MCF 10A (cell line): Measurements from ENCODE around the gene HS2ST1. TPM values are rescaled to one million over a fixed set of nuclear protein-coding genes. Genes with fewer than 3 reads are reported as not detected.
"Not testable (repeated sequence)": the region's sequence is repeated elsewhere in the genome, so short reads cannot be mapped to it uniquely, and the experiment has no call there.

Source experiments
- BruUV-seq: library from RNA; stranded (reverse); fragments of 400-500 nt; replicated peaks from 2 replicates; lab custom pipeline; 2021; lab: Mats Ljungman, UMichigan
- CTCF ChIA-PET: fragments of 300-600 bp; sonication (Branson Sonifier 250); formaldehyde crosslinking; extraction: SDS; loops from one replicate; lab custom pipeline; 2021; ENCODE audit warnings: antibody characterized with exemption, inconsistent platforms; lab: Yijun Ruan, JAX
- POLR2A ChIA-PET: fragments of 300-600, 350-650 bp; sonication (Branson Sonifier 250); formaldehyde crosslinking; extraction: SDS; loops from one replicate; lab custom pipeline; 2020; ENCODE audit warnings: antibody characterized with exemption, inconsistent platforms; lab: Yijun Ruan, JAX
- DNase-seq: peaks from one replicate; pipeline ENCODE4 v3.0.0-alpha.2; 2018; ENCODE audit not compliant: unreplicated experiment
- H3K27ac Mint-ChIP-seq: one replicate; pipeline ENCODE4 v1.8.0; 2022; ENCODE audit warnings: mild to moderate bottlenecking, low read depth, mixed read lengths; ENCODE audit not compliant: unreplicated experiment
- H3K27me3 Mint-ChIP-seq: one replicate; pipeline ENCODE4 v1.8.0; 2022; ENCODE audit warnings: mixed read lengths; ENCODE audit not compliant: insufficient read depth, unreplicated experiment
- H3K36me3 Mint-ChIP-seq: one replicate; pipeline ENCODE4 v1.8.0; 2022; ENCODE audit warnings: mild to moderate bottlenecking, moderate library complexity, mixed read lengths; ENCODE audit not compliant: insufficient read depth, unreplicated experiment
- H3K4me1 Mint-ChIP-seq: one replicate; pipeline ENCODE4 v1.8.0; 2022; ENCODE audit warnings: mixed read lengths; ENCODE audit not compliant: insufficient read depth, unreplicated experiment
- H3K4me3 Mint-ChIP-seq: one replicate; pipeline ENCODE4 v1.8.0; 2022; ENCODE audit warnings: mild to moderate bottlenecking, moderate library complexity, mixed read lengths; ENCODE audit not compliant: unreplicated experiment
- H3K9me3 Mint-ChIP-seq: one replicate; pipeline ENCODE4 v1.8.0; 2022; ENCODE audit warnings: mixed read lengths; ENCODE audit not compliant: unreplicated experiment
- CTCF ChIP-seq: fragments of 200-600 bp; IDR thresholded peaks from one replicate; pipeline ENCODE4 v1.8.0; 2022; ENCODE audit warnings: antibody characterized with exemption, mild to moderate bottlenecking; ENCODE audit not compliant: unreplicated experiment
- intact Hi-C: fragments of 100-400 bp; cut with micrococcal nuclease; formaldehyde crosslinking; loops from 2 replicates; pipeline ENCODE4 v1.14.1; 2022
- total RNA-seq: library from RNA; stranded (reverse); gene quantifications from 2 replicates; pipeline ENCODE4 v1.2.3, GENCODE V29; 2022

Gene HS2ST1
- total RNA-seq, 1 experiment from 2014 or later = 20.4 TPM

- no peak for DNase-seq
- BruUV-seq = no TSS peak
- peaks cover 9% of the 10 kb centered on the region for H3K9me3 Mint-ChIP-seq
- H3K36me3 Mint-ChIP-seq = peaks cover 7% of the 10 kb centered on the region
- no peak overlapping the region for H3K4me3 Mint-ChIP-seq
- no peak overlapping the region for H3K27ac Mint-ChIP-seq
- no peaks in the 10 kb centered on the region for H3K27me3 Mint-ChIP-seq
- POLR2A ChIA-PET = no interaction called here
- H3K4me1 Mint-ChIP-seq = peaks cover 14% of the 10 kb centered on the region
- intact Hi-C loops = no loop called here
- no peak for TF ChIP-seq CTCF
- CTCF ChIA-PET = no interaction called here
Measured at GRCh38 chr1:87062687-87063086, 148.3 kb downstream of the HS2ST1 start.

GRCh38 chr1:87064309-87064708 lies 149.9 kb downstream of the HS2ST1 start:
- BruUV-seq = no TSS peak
- H3K4me1 Mint-ChIP-seq = peaks cover 14% of the 10 kb centered on the region
- intact Hi-C loops = no loop called here
- H3K27me3 Mint-ChIP-seq = no peaks in the 10 kb centered on the region
- peaks cover 7% of the 10 kb centered on the region for H3K36me3 Mint-ChIP-seq
- H3K27ac Mint-ChIP-seq = no peak overlapping the region
- ChIA-PET CTCF (interaction anchor here (1.4 kb wide), 1 partner anchor 20 kb away, joined by 3 read pairs; no protein-coding TSS in a partner anchor), POLR2A (no interaction called here)
- peaks cover 9% of the 10 kb centered on the region for H3K9me3 Mint-ChIP-seq
- H3K4me3 Mint-ChIP-seq = no peak overlapping the region
- no peak for DNase-seq
- TF ChIP-seq CTCF = no peak

GRCh38 chr1:87064986-87065385 lies 150.6 kb downstream of the HS2ST1 start:
- BruUV-seq = no TSS peak
- TF ChIP-seq CTCF = no peak
- Mint-ChIP-seq H3K36me3 (peaks cover 7% of the 10 kb centered on the region), H3K9me3 (peaks cover 9% of the 10 kb centered on the region), H3K27me3 (no peaks in the 10 kb centered on the region), H3K4me3 (no peak overlapping the region), H3K27ac (no peak overlapping the region), H3K4me1 (peaks cover 14% of the 10 kb centered on the region)
- intact Hi-C loops = no loop called here
- no peak for DNase-seq
- POLR2A ChIA-PET = no interaction called here
- CTCF ChIA-PET = interaction anchor here (1.4 kb wide), 1 partner anchor 19 kb away, joined by 3 read pairs; no protein-coding TSS in a partner anchor

- ChIA-PET CTCF (interaction anchor here (0.6 to 1.2 kb wide), 3 partner anchors 9 to 17 kb away, joined by 3 to 4 read pairs (median 3); no protein-coding TSS in a partner anchor), POLR2A (interaction anchor here (1.0 kb wide), 1 partner anchor 176 kb away, joined by 3 read pairs; no protein-coding TSS in a partner anchor)
- intact Hi-C loops, H3K27ac Mint-ChIP-seq, DNase-seq, H3K36me3 Mint-ChIP-seq, H3K9me3 Mint-ChIP-seq, H3K4me3 Mint-ChIP-seq, H3K27me3 Mint-ChIP-seq, BruUV-seq: not testable (repeated sequence)
- H3K4me1 Mint-ChIP-seq = peaks cover 12% of the 10 kb centered on the region
Measured at GRCh38 chr1:87066708-87067107, 152.3 kb downstream of the HS2ST1 start.

- H3K4me3 Mint-ChIP-seq = no peak overlapping the region
- no peak overlapping the region for H3K27ac Mint-ChIP-seq
- no TSS peak for BruUV-seq
- H3K27me3 Mint-ChIP-seq = no peaks in the 10 kb centered on the region
- peaks cover 5% of the 10 kb centered on the region for H3K4me1 Mint-ChIP-seq
- ChIA-PET POLR2A (no interaction called here), CTCF (interaction anchor here (0.6 to 1.0 kb wide), 2 partner anchors 11 to 1979 kb away, joined by 3 to 6 read pairs; no protein-coding TSS in a partner anchor)
- DNase-seq = no peak
- H3K9me3 Mint-ChIP-seq = no peaks in the 10 kb centered on the region
- TF ChIP-seq CTCF = no peak
- intact Hi-C loops = no loop called here
- no peaks in the 10 kb centered on the region for H3K36me3 Mint-ChIP-seq
Measured at GRCh38 chr1:87072411-87072810, 158.0 kb downstream of the HS2ST1 start.
